ENCODE data around the gene AGAP1.

Gene AGAP1

GRCh38 chr2:235543851-235544688 lies 50.2 kb downstream of the AGAP1 start:
- no peak overlapping the region for H3K4me3 ChIP-seq (ENCODE audit: low read depth, low read length)
- no peak for TF ChIP-seq CTCF (IDR thresholded peaks at IDR 0.05; ENCODE audit: control insufficient read depth, extremely low read depth, insufficient read depth)
- no peak for DNase-seq (ENCODE audit: low read depth)

- TF ChIP-seq CTCF (IDR thresholded peaks at IDR 0.05; ENCODE audit: control insufficient read depth, extremely low read depth, insufficient read depth), result no peak
- H3K4me3 ChIP-seq (ENCODE audit: low read depth, low read length), result no peak overlapping the region
- DNase-seq (ENCODE audit: low read depth), result peak; percentile 40
Measured at GRCh38 chr2:235544689-235544969, 50.8 kb downstream of the AGAP1 start.

GRCh38 chr2:235545339-235546150 lies 51.7 kb downstream of the AGAP1 start:
- TF ChIP-seq CTCF (IDR thresholded peaks at IDR 0.05; ENCODE audit: control insufficient read depth, extremely low read depth, insufficient read depth), result no peak
- no peak overlapping the region for H3K4me3 ChIP-seq (ENCODE audit: low read depth, low read length)
- DNase-seq (ENCODE audit: low read depth), result no peak

- H3K4me3 ChIP-seq (ENCODE audit: low read depth, low read length), result no peak overlapping the region
- TF ChIP-seq CTCF (IDR thresholded peaks at IDR 0.05; ENCODE audit: control insufficient read depth, extremely low read depth, insufficient read depth), result no peak
- DNase-seq (ENCODE audit: low read depth), result no peak
Measured at GRCh38 chr2:235546151-235546435, 52.2 kb downstream of the AGAP1 start.

GRCh38 chr2:235546436-235546835 lies 52.6 kb downstream of the AGAP1 start:
- no peak for TF ChIP-seq CTCF (IDR thresholded peaks at IDR 0.05; ENCODE audit: control insufficient read depth, extremely low read depth, insufficient read depth)
- no peak overlapping the region for H3K4me3 ChIP-seq (ENCODE audit: low read depth, low read length)
- no peak for DNase-seq (ENCODE audit: low read depth)

GRCh38 chr2:235549735-235550377 lies 56.0 kb downstream of the AGAP1 start:
- DNase-seq (ENCODE audit: low read depth), result no peak
- no peak for TF ChIP-seq CTCF (IDR thresholded peaks at IDR 0.05; ENCODE audit: control insufficient read depth, extremely low read depth, insufficient read depth)

More at GRCh38 chr2:235549735-235550377, 56.0 kb downstream of the AGAP1 start:
- H3K4me3 ChIP-seq (ENCODE audit: low read depth, low read length), result no peak overlapping the region
